ENCODE results near the gene TRIM14.

GRCh38 chr9:98150164-98150563 lies 31.1 kb upstream of the TRIM14 start:
- TF ChIP-seq CTCF (IDR thresholded peaks at IDR 0.05), result no peak
- no peak for TF ChIP-seq POLR2A (IDR thresholded peaks at IDR 0.05)
- TF ChIP-seq EP300 (IDR thresholded peaks at IDR 0.05), result no peak

All from ovary (tissue), 3 donors.